ENCODE measurements around the gene UNC5CL. TPM values are rescaled to one million over a fixed set of nuclear protein-coding genes. Genes with fewer than 3 reads are reported as not detected.

Gene UNC5CL
- total and polyA plus RNA-seq, 2 donors (not counting 1 experiment from before 2014, with no cell fraction given), result 4.5 to 4.7 TPM

DNA sequence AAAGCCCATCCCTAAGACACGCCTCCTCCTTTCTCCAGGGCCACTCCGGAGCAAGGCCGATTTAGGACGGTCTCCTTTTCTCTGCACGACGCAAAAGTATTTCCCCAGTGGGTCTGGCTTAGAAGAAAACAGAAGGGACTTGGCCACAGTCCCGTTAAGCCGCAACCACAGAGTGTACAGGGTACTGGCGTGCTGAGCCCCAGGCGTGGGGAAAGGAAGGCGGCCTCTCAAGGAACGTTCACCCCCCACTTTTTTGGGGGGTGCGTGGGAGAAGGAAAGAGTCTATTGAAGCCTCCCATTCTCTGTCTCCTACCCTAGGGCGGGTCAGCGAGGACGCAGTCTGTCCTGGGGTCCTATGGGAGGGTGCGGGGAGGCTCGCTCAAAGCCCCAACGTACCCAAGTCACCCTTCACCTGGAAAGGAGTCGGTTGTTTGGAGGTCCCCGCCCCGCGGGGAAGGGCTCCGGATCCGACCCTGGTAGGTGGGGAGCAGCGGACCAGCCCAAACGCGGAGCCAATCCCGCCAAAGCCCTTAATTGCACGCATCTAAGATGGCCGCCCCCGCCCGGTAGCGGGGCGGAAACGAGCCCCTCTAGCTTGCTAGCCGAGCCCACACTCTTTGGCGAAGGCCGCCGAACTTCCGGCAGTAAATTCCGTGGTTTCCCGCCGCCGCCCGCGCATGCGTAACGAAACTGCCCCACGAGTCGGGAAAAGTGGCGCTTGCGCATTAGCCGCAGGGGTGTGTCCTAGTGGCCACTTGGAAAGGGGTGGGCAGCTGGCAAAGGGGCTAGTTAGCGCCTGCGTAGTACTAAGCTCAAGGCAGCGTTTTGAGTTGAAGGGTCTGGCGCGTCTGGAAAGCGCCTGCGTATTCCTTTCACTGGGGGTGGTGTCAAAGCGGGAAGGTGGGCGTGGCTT, 33.2 kb upstream of the UNC5CL start, which contains the start of gene OARD1:
TSS of gene OARD1 (minus strand) at position 434 of the 913 bp plus-strand sequence. CDS start 722 bp downstream, outside the sequence.
- intact Hi-C loops (cut with micrococcal nuclease), result loop anchor here (1.0 to 10.0 kb wide), 8 partner anchors 66 to 1493 kb away; partner anchors contain the start of genes BYSL, FOXP4, MED20 and MRPS10

More for the DNA sequence above, 33.2 kb upstream of the UNC5CL start, which contains the start of gene OARD1:
- H3K9ac ChIP-seq (ENCODE audit: low read length), result peak within 1 kb of the TSS; percentile 97
- H3K9me3 ChIP-seq (ENCODE audit: control extremely low read depth in 1 of 3, control insufficient read depth in 2 of 3, insufficient read depth in 1 of 3, low read length in 2 of 3), result no peaks in the 10 kb centered on the region
- H3K4me3 Mint-ChIP-seq, result peak within 1 kb of the TSS; percentile 94
- peak; percentile 100 for DNase-seq
- peak within 1 kb of the TSS; percentile 86 for H2AFZ ChIP-seq (ENCODE audit: insufficient read depth, low read depth, low read length, poor library complexity, severe bottlenecking)
- peak within 1 kb of the TSS; percentile 80 to 97 (median 94) for H3K4me3 ChIP-seq (ENCODE audit: control extremely low read depth in 1 of 5, extremely low read depth in 1 of 5, insufficient read depth in 1 of 5, low read depth in 2 of 5, low read length in 4 of 5)
- ChIA-PET CTCF (interaction anchor here (0.6 to 5.9 kb wide), 3 partner anchors 43 to 246 kb away, joined by 3 to 26 read pairs (median 3); partner anchors contain the start of gene TREML2), POLR2A (interaction anchor here (0.5 to 0.8 kb wide), 2 partner anchors 129 to 1674 kb away, joined by 5 read pairs; partner anchors contain the start of genes TBCC and TREML2)
- WGBS (ENCODE audit: insufficient coverage), result under 1% methylated on average over 55 of the region's 63 CpGs
- H4K20me1 ChIP-seq (ENCODE audit: control insufficient read depth, insufficient read depth, low read length, poor library complexity, severe bottlenecking), result no peaks in the 10 kb centered on the region
- peaks cover 0 to 25% of the 10 kb centered on the region in 2 experiments for H3K36me3 ChIP-seq (replicated peaks in 1 of 2; ENCODE audit: control extremely low read depth in 1 of 2, control insufficient read depth in 1 of 2, extremely low read depth in 1 of 2, insufficient read depth in 2 of 2, low read length in 1 of 2)
- peak within 1 kb of the TSS; percentile 96 to 97 for H3K27ac ChIP-seq (ENCODE audit: low read length in 2 of 2)
- no peaks in the 10 kb centered on the region for H3K27me3 ChIP-seq (replicated peaks in 1 of 4; ENCODE audit: control extremely low read depth in 1 of 4, control insufficient read depth in 3 of 4, insufficient read depth in 4 of 4, low read length in 3 of 4)
- H3K79me2 ChIP-seq (ENCODE audit: control insufficient read depth, insufficient read depth, low read length), result peaks cover 46% of the 10 kb centered on the region
- ATAC-seq (ENCODE audit: low read depth), result peak; percentile 67
- peaks cover 42% of the 10 kb centered on the region for H3K4me1 Mint-ChIP-seq
- peaks cover 31 to 34% of the 10 kb centered on the region in 2 donors for H3K4me1 ChIP-seq (ENCODE audit: control insufficient read depth in 2 of 2, insufficient read depth in 2 of 2, low read length in 2 of 2)
- H3K27ac Mint-ChIP-seq, result peak within 1 kb of the TSS; percentile 99
- no peaks in the 10 kb centered on the region for H3K9me3 Mint-ChIP-seq (ENCODE audit: insufficient read depth)
- no peaks in the 10 kb centered on the region for H3K27me3 Mint-ChIP-seq
- TF ChIP-seq EZH2 (IDR thresholded peaks at IDR 0.05; ENCODE audit: borderline replicate concordance, insufficient read depth, low read depth, low read length, poor library complexity, severe bottlenecking), result no peak
- TF ChIP-seq, protein P1, sequence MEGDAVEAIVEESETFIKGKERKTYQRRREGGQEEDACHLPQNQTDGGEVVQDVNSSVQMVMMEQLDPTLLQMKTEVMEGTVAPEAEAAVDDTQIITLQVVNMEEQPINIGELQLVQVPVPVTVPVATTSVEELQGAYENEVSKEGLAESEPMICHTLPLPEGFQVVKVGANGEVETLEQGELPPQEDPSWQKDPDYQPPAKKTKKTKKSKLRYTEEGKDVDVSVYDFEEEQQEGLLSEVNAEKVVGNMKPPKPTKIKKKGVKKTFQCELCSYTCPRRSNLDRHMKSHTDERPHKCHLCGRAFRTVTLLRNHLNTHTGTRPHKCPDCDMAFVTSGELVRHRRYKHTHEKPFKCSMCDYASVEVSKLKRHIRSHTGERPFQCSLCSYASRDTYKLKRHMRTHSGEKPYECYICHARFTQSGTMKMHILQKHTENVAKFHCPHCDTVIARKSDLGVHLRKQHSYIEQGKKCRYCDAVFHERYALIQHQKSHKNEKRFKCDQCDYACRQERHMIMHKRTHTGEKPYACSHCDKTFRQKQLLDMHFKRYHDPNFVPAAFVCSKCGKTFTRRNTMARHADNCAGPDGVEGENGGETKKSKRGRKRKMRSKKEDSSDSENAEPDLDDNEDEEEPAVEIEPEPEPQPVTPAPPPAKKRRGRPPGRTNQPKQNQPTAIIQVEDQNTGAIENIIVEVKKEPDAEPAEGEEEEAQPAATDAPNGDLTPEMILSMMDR (IDR thresholded peaks at IDR 0.05), result no peak
- peak within 1 kb of the TSS; percentile 89 for H3K4me2 ChIP-seq (replicated peaks; ENCODE audit: low read depth, low read length, poor library complexity, severe bottlenecking)
